Astrocyte (in vitro differentiated cells and primary cell): Measurements from ENCODE around the gene RPL13. TPM values are rescaled to one million over a fixed set of nuclear protein-coding genes. Genes with fewer than 3 reads are reported as not detected.

Experiments used
- DNase-seq: peaks from one replicate; pipeline ENCODE4 v3.0.0-alpha.2; 2010; ENCODE audit warnings: low read depth
- FAIRE-seq: peaks from 2 replicates; lab custom pipeline; 2011; peaks lifted over from hg19 to GRCh38; lab: Jason Lieb, UNC
- H2AFZ ChIP-seq: 2 replicates; pipeline ENCODE4 v1.6.0; 2012; ENCODE audit warnings: low read depth, low read length, inconsistent platforms
- H3K27ac ChIP-seq: 2 replicates; pipeline ENCODE4 v1.5.1; 2011; ENCODE audit warnings: low read depth, low read length, inconsistent platforms
- H3K27me3 ChIP-seq: 2 replicates; pipeline ENCODE4 v1.6.0; 2011; ENCODE audit warnings: low read length, inconsistent platforms; ENCODE audit not compliant: insufficient read depth
- H3K36me3 ChIP-seq: 2 replicates; pipeline ENCODE4 v1.5.1; 2011; ENCODE audit warnings: low read length, inconsistent platforms; ENCODE audit not compliant: insufficient read depth
- H3K4me1 ChIP-seq: 2 replicates; pipeline ENCODE4 v1.5.1; 2011; ENCODE audit warnings: low read length, inconsistent platforms; ENCODE audit not compliant: insufficient read depth
- H3K4me2 ChIP-seq: 2 replicates; pipeline ENCODE4 v1.6.0; 2012; ENCODE audit warnings: low read length, inconsistent platforms
- H3K4me3 ChIP-seq: 2 replicates; pipeline ENCODE4 v1.5.1; 2011; ENCODE audit warnings: low read depth, mild to moderate bottlenecking, low read length, inconsistent platforms; ENCODE audit not compliant: insufficient read depth
- H3K79me2 ChIP-seq: 2 replicates; pipeline ENCODE4 v1.6.0; 2012; ENCODE audit warnings: mild to moderate bottlenecking, low read length, inconsistent platforms; ENCODE audit not compliant: insufficient read depth
- H3K9ac ChIP-seq: 2 replicates; pipeline ENCODE4 v1.6.0; 2012; ENCODE audit warnings: mild to moderate bottlenecking, low read length, inconsistent platforms
- H3K9me3 ChIP-seq: 2 replicates; pipeline ENCODE4 v1.5.1; 2012; ENCODE audit warnings: low read depth, mild to moderate bottlenecking, low read length, inconsistent platforms; ENCODE audit not compliant: insufficient read depth
- H4K20me1 ChIP-seq: 2 replicates; pipeline ENCODE4 v1.6.0; 2012; ENCODE audit warnings: low read length, inconsistent platforms; ENCODE audit not compliant: insufficient read depth
- H3K27ac Mint-ChIP-seq: one replicate; pipeline ENCODE4 v1.8.0; 2021; ENCODE audit warnings: mild to moderate bottlenecking, mixed read lengths; ENCODE audit not compliant: unreplicated experiment
- H3K27me3 Mint-ChIP-seq: one replicate; pipeline ENCODE4 v1.8.0; 2021; ENCODE audit warnings: low read depth, mixed read lengths; ENCODE audit not compliant: unreplicated experiment
- H3K36me3 Mint-ChIP-seq: one replicate; pipeline ENCODE4 v1.8.0; 2021; ENCODE audit warnings: low read depth, mixed read lengths; ENCODE audit not compliant: unreplicated experiment
- H3K4me1 Mint-ChIP-seq: one replicate; pipeline ENCODE4 v1.8.0; 2021; ENCODE audit warnings: low read depth, mixed read lengths; ENCODE audit not compliant: unreplicated experiment
- H3K4me3 Mint-ChIP-seq: one replicate; pipeline ENCODE4 v1.8.0; 2021; ENCODE audit warnings: mild to moderate bottlenecking, moderate library complexity, mixed read lengths; ENCODE audit not compliant: unreplicated experiment
- H3K9me3 Mint-ChIP-seq: one replicate; pipeline ENCODE4 v1.8.0; 2021; ENCODE audit warnings: mild to moderate bottlenecking, mixed read lengths; ENCODE audit not compliant: unreplicated experiment
- CTCF ChIP-seq: IDR thresholded peaks from 2 replicates; pipeline ENCODE4 v1.5.1; 2011; ENCODE audit warnings: low read depth, mild to moderate bottlenecking, inconsistent platforms, low read length, moderate library complexity; ENCODE audit not compliant: insufficient read depth
- EZH2 ChIP-seq: IDR thresholded peaks from 2 replicates; pipeline ENCODE4 v1.6.1; 2012; ENCODE audit warnings: mild to moderate bottlenecking, low read length, inconsistent platforms; ENCODE audit not compliant: insufficient read depth
- total RNA-seq: library from RNA; stranded (reverse); gene quantifications from 2 replicates; pipeline ENCODE4 v1.2.1, GENCODE V29; 2021

The RPL13 gene
- total RNA-seq, 1 donor from 2014 or later: 1,239 TPM

GRCh38 chr16:89601906-89602272 lies 41.4 kb downstream of the RPL13 start:
- no peaks in the 10 kb centered on the region for H3K79me2 ChIP-seq
- no peaks in the 10 kb centered on the region for H3K9me3 ChIP-seq
- peaks cover 13% of the 10 kb centered on the region for H3K4me1 ChIP-seq
- TF ChIP-seq EZH2 (no peak), CTCF (no peak)
- Mint-ChIP-seq H3K9me3 (no peaks in the 10 kb centered on the region), H3K4me1 (peaks cover 10% of the 10 kb centered on the region), H3K27ac (peak overlapping the region; percentile 41), H3K27me3 (no peaks in the 10 kb centered on the region), H3K36me3 (no peaks in the 10 kb centered on the region), H3K4me3 (no peak overlapping the region)
- peak overlapping the region; percentile 83 for H3K27ac ChIP-seq
- peak overlapping the region; percentile 83 for H2AFZ ChIP-seq
- H3K9ac ChIP-seq: peak overlapping the region; percentile 64
- H3K27me3 ChIP-seq: no peaks in the 10 kb centered on the region
- H3K4me2 ChIP-seq: peak overlapping the region; percentile 78
- DNase-seq: peak; percentile 33
- H4K20me1 ChIP-seq: no peaks in the 10 kb centered on the region
- no peak for FAIRE-seq
- H3K4me3 ChIP-seq: no peak overlapping the region
- H3K36me3 ChIP-seq: no peaks in the 10 kb centered on the region

DNA sequence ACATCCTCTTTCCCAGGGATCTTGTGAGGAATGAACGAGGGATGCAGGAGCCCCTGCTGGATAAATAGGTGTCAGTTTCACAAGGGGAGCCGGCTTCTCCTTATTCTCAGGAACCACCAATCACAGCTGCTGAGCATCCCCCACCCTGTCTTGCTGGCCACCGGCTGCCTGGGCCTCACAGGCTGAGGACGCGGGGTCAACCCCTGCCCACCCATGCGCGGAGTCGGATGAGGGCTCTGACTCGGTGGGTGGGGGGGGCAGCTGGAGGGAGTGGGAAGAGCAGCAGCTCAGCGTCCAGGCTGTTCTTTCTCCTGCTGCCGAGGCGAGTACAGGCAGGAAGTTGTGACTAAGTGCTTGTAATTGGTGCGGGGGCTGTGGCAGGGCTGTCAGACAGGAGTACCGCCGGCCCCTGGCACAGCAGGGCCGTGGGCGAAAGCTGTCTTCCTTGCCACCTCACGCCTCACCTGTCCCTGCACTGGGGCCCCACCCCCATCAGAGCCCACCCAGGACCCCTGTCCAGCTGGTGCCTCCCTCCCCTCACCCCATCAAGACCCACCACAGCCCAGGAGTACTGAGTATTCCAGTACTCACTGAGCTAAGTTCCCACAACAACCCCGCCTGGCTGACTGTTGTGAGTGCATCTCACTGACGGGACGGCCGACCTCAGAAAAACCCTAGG lies 41.9 kb downstream of the RPL13 start:
- H3K4me3 Mint-ChIP-seq: no peak overlapping the region
- Histone ChIP-seq H3K27ac (peak overlapping the region; percentile 83), H2AFZ (peak overlapping the region; percentile 83), H3K9me3 (no peaks in the 10 kb centered on the region), H3K4me3 (no peak overlapping the region), H3K4me2 (peak overlapping the region; percentile 78), H3K4me1 (peaks cover 13% of the 10 kb centered on the region), H3K79me2 (no peaks in the 10 kb centered on the region), H3K36me3 (no peaks in the 10 kb centered on the region), H3K9ac (peak overlapping the region; percentile 64), H3K27me3 (no peaks in the 10 kb centered on the region), H4K20me1 (no peaks in the 10 kb centered on the region)
- DNase-seq (peak; percentile 86), FAIRE-seq (peak; percentile 13)
- H3K27ac Mint-ChIP-seq: peak overlapping the region; percentile 85
- peaks cover 2% of the 10 kb centered on the region for H3K27me3 Mint-ChIP-seq
- H3K4me1 Mint-ChIP-seq: peaks cover 10% of the 10 kb centered on the region
- TF ChIP-seq CTCF (no peak), EZH2 (no peak)
- no peaks in the 10 kb centered on the region for H3K9me3 Mint-ChIP-seq
- no peaks in the 10 kb centered on the region for H3K36me3 Mint-ChIP-seq

DNA sequence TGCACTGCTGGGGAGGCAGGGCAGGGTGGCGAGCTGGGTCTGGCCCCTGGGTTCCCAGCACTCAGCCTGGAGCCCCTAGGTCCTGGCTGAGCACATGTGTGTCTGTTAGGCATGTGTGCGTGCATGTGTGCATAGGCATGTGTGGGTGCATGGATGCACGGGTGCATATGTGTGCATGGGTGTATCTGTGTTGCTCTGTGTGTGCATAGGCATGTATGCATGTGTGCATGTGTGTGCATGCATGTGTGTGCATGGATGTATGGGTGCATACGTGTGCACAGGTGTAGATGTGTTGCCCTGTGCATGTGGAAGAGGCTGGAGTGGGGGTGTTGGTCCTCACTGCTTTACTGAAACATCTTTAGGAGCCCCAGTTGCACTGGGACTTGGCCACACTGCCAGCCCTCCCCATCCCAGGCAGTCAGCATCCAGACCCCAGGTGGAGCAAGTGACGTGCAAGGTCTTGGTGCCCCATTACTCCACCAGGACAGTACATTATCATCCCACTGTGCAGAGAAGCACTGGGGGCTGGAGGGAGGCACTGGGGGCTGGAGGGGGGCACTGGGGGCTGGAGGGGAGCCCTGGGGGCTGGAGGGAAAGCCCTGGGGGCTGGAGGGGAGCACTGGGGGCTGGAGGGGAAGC lies 42.6 kb downstream of the RPL13 start:
- FAIRE-seq: no peak
- H3K27ac ChIP-seq: peak overlapping the region; percentile 83

More for the DNA sequence above, 42.6 kb downstream of the RPL13 start:
- no peak overlapping the region for H2AFZ ChIP-seq
- Mint-ChIP-seq H3K27me3 (peaks cover 7% of the 10 kb centered on the region), H3K4me1 (peaks cover 10% of the 10 kb centered on the region), H3K4me3 (no peak overlapping the region), H3K9me3 (no peaks in the 10 kb centered on the region), H3K36me3 (no peaks in the 10 kb centered on the region), H3K27ac (peak overlapping the region; percentile 85)
- H4K20me1 ChIP-seq: no peaks in the 10 kb centered on the region
- DNase-seq: no peak
- no peaks in the 10 kb centered on the region for H3K36me3 ChIP-seq
- H3K9me3 ChIP-seq: no peaks in the 10 kb centered on the region
- H3K4me1 ChIP-seq: peaks cover 13% of the 10 kb centered on the region
- H3K27me3 ChIP-seq: no peaks in the 10 kb centered on the region
- no peaks in the 10 kb centered on the region for H3K79me2 ChIP-seq
- peak overlapping the region; percentile 64 for H3K9ac ChIP-seq
- no peak overlapping the region for H3K4me3 ChIP-seq
- TF ChIP-seq EZH2 (no peak), CTCF (no peak)
- peak overlapping the region; percentile 78 for H3K4me2 ChIP-seq
